ENCODE data around the gene LRFN5. TPM values are rescaled to one million over a fixed set of nuclear protein-coding genes. Genes with fewer than 3 reads are reported as not detected.
"Not testable (repeated sequence)": the region's sequence is repeated elsewhere in the genome, so short reads cannot be mapped to it uniquely, and the experiment has no call there.

Gene LRFN5
- total and polyA plus RNA-seq, 2 experiments from 2014 or later: 2.1 to 2.2 TPM

GRCh38 chr14:41718477-41719166 is 111.9 kb downstream of the LRFN5 start:
- Histone ChIP-seq H3K9me3 (ENCODE audit: low read depth) (no peaks in the 10 kb centered on the region), H3K4me3 (no peak overlapping the region), H3K4me1 (ENCODE audit: low read depth) (no peaks in the 10 kb centered on the region), H3K27ac (no peak overlapping the region), H3K27me3 (no peaks in the 10 kb centered on the region), H3K36me3 (no peaks in the 10 kb centered on the region)
- no peak for DNase-seq (ENCODE audit: low read depth in 1 of 2, low spot score in 1 of 2)
- no peak for TF ChIP-seq CTCF (IDR thresholded peaks at IDR 0.05; ENCODE audit: low read depth, low read length)

- H3K27me3 ChIP-seq: no peaks in the 10 kb centered on the region
- TF ChIP-seq CTCF (IDR thresholded peaks at IDR 0.05; ENCODE audit: low read depth, low read length): no peak
- no peaks in the 10 kb centered on the region for H3K36me3 ChIP-seq
- H3K27ac ChIP-seq: no peak overlapping the region
- no peak overlapping the region for H3K4me3 ChIP-seq
- no peaks in the 10 kb centered on the region for H3K9me3 ChIP-seq (ENCODE audit: low read depth)
- H3K4me1 ChIP-seq (ENCODE audit: low read depth): no peaks in the 10 kb centered on the region
- no peak for DNase-seq (ENCODE audit: low read depth in 1 of 2, low spot score in 1 of 2)
These were observed 132.5 kb downstream of the LRFN5 start for GRCh38 chr14:41739203-41739602.

- TF ChIP-seq CTCF (IDR thresholded peaks at IDR 0.05; ENCODE audit: low read depth, low read length): no peak
These were observed 136.5 kb downstream of the LRFN5 start for GRCh38 chr14:41743140-41743539.

GRCh38 chr14:41749429-41749828 is 142.8 kb downstream of the LRFN5 start:
- H3K4me1 ChIP-seq (ENCODE audit: low read depth): no peaks in the 10 kb centered on the region
- H3K4me3 ChIP-seq: no peak overlapping the region
- H3K36me3 ChIP-seq: no peaks in the 10 kb centered on the region
- peak in 1 of 2 donors; percentile 36 for DNase-seq (ENCODE audit: low read depth in 1 of 2, low spot score in 1 of 2)
- H3K27me3 ChIP-seq: no peaks in the 10 kb centered on the region
- H3K27ac ChIP-seq: no peak overlapping the region
- no peak for TF ChIP-seq CTCF (IDR thresholded peaks at IDR 0.05; ENCODE audit: low read depth, low read length)
- no peaks in the 10 kb centered on the region for H3K9me3 ChIP-seq (ENCODE audit: low read depth)

More at GRCh38 chr14:41743140-41743539, 136.5 kb downstream of the LRFN5 start:
- Histone ChIP-seq H3K27me3 (no peaks in the 10 kb centered on the region), H3K9me3 (ENCODE audit: low read depth) (no peaks in the 10 kb centered on the region), H3K27ac (no peak overlapping the region), H3K36me3 (no peaks in the 10 kb centered on the region), H3K4me1 (ENCODE audit: low read depth) (no peaks in the 10 kb centered on the region), H3K4me3 (no peak overlapping the region)
- no peak for DNase-seq (ENCODE audit: low read depth in 1 of 2, low spot score in 1 of 2)

GRCh38 chr14:41750575-41750974 is 143.9 kb downstream of the LRFN5 start:
- not testable (repeated sequence) for H3K9me3 ChIP-seq (ENCODE audit: low read depth); H3K36me3 ChIP-seq; H3K27ac ChIP-seq; H3K4me3 ChIP-seq; H3K4me1 ChIP-seq (ENCODE audit: low read depth); DNase-seq (ENCODE audit: low read depth in 1 of 2, low spot score in 1 of 2); H3K27me3 ChIP-seq
- TF ChIP-seq CTCF (IDR thresholded peaks at IDR 0.05; ENCODE audit: low read depth, low read length): peak; percentile 9

Data from cardiac muscle cell (in vitro differentiated cells and primary cell).